Trophoblast cell (in vitro differentiated cells and primary cell): ENCODE results near the gene IGFBP5.

Source experiments
- DNase-seq, 2 donors: peaks; one replicate each; pipeline ENCODE4 v3.0.0-alpha.2; 2016
- H2AFZ ChIP-seq: 2 replicates; pipeline ENCODE4 v1.6.1; 2013; ENCODE audit warnings: low read length, moderate library complexity, mild to moderate bottlenecking; ENCODE audit not compliant: insufficient read depth, poor library complexity
- H2AK5ac ChIP-seq: 2 replicates; pipeline ENCODE4 v1.6.1; 2013; ENCODE audit warnings: mild to moderate bottlenecking, low read length
- H2BK120ac ChIP-seq: 2 replicates; pipeline ENCODE4 v1.6.1; 2013; ENCODE audit warnings: low read length, mild to moderate bottlenecking, moderate library complexity; ENCODE audit not compliant: insufficient read depth, poor library complexity
- H2BK12ac ChIP-seq: 2 replicates; pipeline ENCODE4 v1.6.1; 2013; ENCODE audit warnings: mild to moderate bottlenecking, low read length, moderate library complexity
- H2BK5ac ChIP-seq: 2 replicates; pipeline ENCODE4 v1.6.1; 2013; ENCODE audit warnings: low read length, low read depth, moderate library complexity, mild to moderate bottlenecking; ENCODE audit not compliant: poor library complexity
- H3K14ac ChIP-seq: 2 replicates; pipeline ENCODE4 v1.6.1; 2013; ENCODE audit warnings: mild to moderate bottlenecking, low read length
- H3K18ac ChIP-seq: 2 replicates; pipeline ENCODE4 v1.6.1; 2013; ENCODE audit warnings: mild to moderate bottlenecking, low read length
- H3K23ac ChIP-seq: 2 replicates; pipeline ENCODE4 v1.6.1; 2013; ENCODE audit warnings: low read length
- H3K27ac ChIP-seq: 2 replicates; pipeline ENCODE4 v1.5.1; 2013; ENCODE audit warnings: low read depth, mild to moderate bottlenecking, inconsistent platforms, low read length, moderate library complexity
- H3K27me3 ChIP-seq: 2 replicates; pipeline ENCODE4 v1.6.1; 2013; ENCODE audit warnings: inconsistent platforms, mild to moderate bottlenecking, low read length, moderate library complexity; ENCODE audit not compliant: insufficient read depth
- H3K36me3 ChIP-seq, 2 experiments: 1 replicate in 1 of 2; 2 replicates in 1 of 2; pipeline ENCODE4 v1.6.1; 2013; ENCODE audit warnings: low read length in 2 of 2, mild to moderate bottlenecking in 2 of 2, moderate library complexity in 1 of 2; ENCODE audit not compliant: insufficient read depth in 2 of 2, control insufficient read depth in 1 of 2
- H3K4ac ChIP-seq: 2 replicates; pipeline ENCODE4 v1.6.1; 2013; ENCODE audit warnings: low read depth, mild to moderate bottlenecking, low read length, moderate library complexity
- H3K4me1 ChIP-seq, 2 experiments: 1 replicate in 1 of 2; 2 replicates in 1 of 2; pipeline ENCODE4 v1.6.1; 2013; ENCODE audit warnings: low read length in 2 of 2, mild to moderate bottlenecking in 2 of 2, moderate library complexity in 1 of 2; ENCODE audit not compliant: insufficient read depth in 2 of 2, control insufficient read depth in 1 of 2
- H3K4me2 ChIP-seq: 2 replicates; pipeline ENCODE4 v1.6.1; 2013; ENCODE audit warnings: inconsistent platforms, mild to moderate bottlenecking, low read length, moderate library complexity
- H3K4me3 ChIP-seq: 2 replicates; pipeline ENCODE4 v1.5.1; 2013; ENCODE audit warnings: mild to moderate bottlenecking, low read depth, low read length, inconsistent platforms
- H3K79me1 ChIP-seq: one replicate; pipeline ENCODE4 v1.6.1; 2013; ENCODE audit warnings: low read length
- H3K79me2 ChIP-seq: 2 replicates; pipeline ENCODE4 v1.6.1; 2013; ENCODE audit warnings: low read length, mild to moderate bottlenecking; ENCODE audit not compliant: control insufficient read depth, insufficient read depth, poor library complexity
- H3K9ac ChIP-seq: 2 replicates; pipeline ENCODE4 v1.6.1; 2013; ENCODE audit warnings: mild to moderate bottlenecking, low read length
- H3K9me3 ChIP-seq: 2 replicates; pipeline ENCODE4 v1.6.1; 2013; ENCODE audit warnings: low read depth, mild to moderate bottlenecking, control low read depth, inconsistent platforms, low read length; ENCODE audit not compliant: insufficient read depth
- H4K12ac ChIP-seq: 2 replicates; pipeline ENCODE4 v1.6.1; 2013; ENCODE audit warnings: low read depth, mild to moderate bottlenecking, low read length, moderate library complexity
- H4K8ac ChIP-seq: 2 replicates; pipeline ENCODE4 v1.6.1; 2013; ENCODE audit warnings: low read depth, mild to moderate bottlenecking, low read length, moderate library complexity
- H4K91ac ChIP-seq: one replicate; pipeline ENCODE4 v1.6.1; 2013; ENCODE audit warnings: low read depth, mild to moderate bottlenecking, low read length, moderate library complexity
- WGBS: extraction: QIAGEN DNeasy Blood & Tissue Kit; methylation state at CpG from one replicate; pipeline ENCODE4 v1.1.7; 2013; ENCODE audit warnings: missing lambda C conversion rate; ENCODE audit not compliant: insufficient read length, insufficient coverage; ENCODE audit errors: extremely low coverage; 5-methylcytosine and 5-hydroxymethylcytosine counted together

The IGFBP5 gene

DNA sequence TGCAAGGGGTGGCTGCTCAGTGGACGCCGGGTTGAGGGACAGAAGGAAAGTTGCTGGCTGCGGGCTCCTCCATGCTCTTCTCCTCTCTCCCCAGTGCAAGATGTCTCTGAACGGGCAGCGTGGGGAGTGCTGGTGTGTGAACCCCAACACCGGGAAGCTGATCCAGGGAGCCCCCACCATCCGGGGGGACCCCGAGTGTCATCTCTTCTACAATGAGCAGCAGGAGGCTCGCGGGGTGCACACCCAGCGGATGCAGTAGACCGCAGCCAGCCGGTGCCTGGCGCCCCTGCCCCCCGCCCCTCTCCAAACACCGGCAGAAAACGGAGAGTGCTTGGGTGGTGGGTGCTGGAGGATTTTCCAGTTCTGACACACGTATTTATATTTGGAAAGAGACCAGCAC, 31.5 kb downstream of the IGFBP5 start:
- H3K79me2 ChIP-seq = no peaks in the 10 kb centered on the region
- WGBS = no CpG with 5 or more reads among the region's 18 CpGs
- no peak overlapping the region for H3K4me3 ChIP-seq
- H4K8ac ChIP-seq = no peak overlapping the region
- H3K23ac ChIP-seq = no peak overlapping the region
- no peak overlapping the region for H3K4ac ChIP-seq
- no peak overlapping the region for H3K9ac ChIP-seq
- peaks cover 33 to 41% of the 10 kb centered on the region in 2 experiments for H3K36me3 ChIP-seq
- H3K27me3 ChIP-seq = no peaks in the 10 kb centered on the region
- H3K14ac ChIP-seq = no peak overlapping the region
- H4K91ac ChIP-seq = no peak overlapping the region
- H3K79me1 ChIP-seq = peaks cover 5% of the 10 kb centered on the region
- no peak overlapping the region for H2BK5ac ChIP-seq
- H2AK5ac ChIP-seq = no peak overlapping the region
- no peak overlapping the region for H4K12ac ChIP-seq
- H2BK120ac ChIP-seq = no peak overlapping the region
- H3K9me3 ChIP-seq = peaks cover 2% of the 10 kb centered on the region
- no peak overlapping the region for H3K4me2 ChIP-seq
- no peak for DNase-seq
- no peak overlapping the region for H3K27ac ChIP-seq
- H2BK12ac ChIP-seq = no peak overlapping the region
- no peak overlapping the region for H2AFZ ChIP-seq
- peaks cover 15 to 25% of the 10 kb centered on the region in 2 experiments for H3K4me1 ChIP-seq
- no peak overlapping the region for H3K18ac ChIP-seq

DNA sequence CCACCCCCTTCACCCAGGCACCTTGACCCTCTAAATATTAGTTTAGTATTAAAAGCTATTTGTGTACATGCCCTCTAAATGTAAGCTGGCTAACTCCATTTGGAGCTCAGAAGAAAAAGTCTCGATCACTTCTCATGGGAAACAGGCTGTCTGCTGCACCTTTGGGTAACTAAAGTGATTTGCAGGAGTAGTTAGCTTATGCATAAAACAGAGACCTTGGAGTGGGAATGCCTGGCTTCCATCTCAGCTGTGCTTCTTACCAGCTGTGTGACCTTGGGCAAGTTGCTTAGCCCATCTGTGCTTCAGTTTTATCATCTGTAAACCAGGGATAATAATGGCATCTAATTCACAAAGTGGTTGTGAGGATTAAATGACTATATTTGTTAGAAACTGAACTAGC, 32.2 kb downstream of the IGFBP5 start:
- H3K14ac ChIP-seq = no peak overlapping the region
- no peak overlapping the region for H4K12ac ChIP-seq
- no peak overlapping the region for H2BK5ac ChIP-seq
- H3K79me1 ChIP-seq = peaks cover 5% of the 10 kb centered on the region
- H3K4me2 ChIP-seq = no peak overlapping the region
- no peaks in the 10 kb centered on the region for H3K27me3 ChIP-seq
- no peak overlapping the region for H3K27ac ChIP-seq
- H3K9ac ChIP-seq = no peak overlapping the region
- no peak overlapping the region for H2BK120ac ChIP-seq
- H3K4me3 ChIP-seq = no peak overlapping the region
- no peak for DNase-seq
- peaks cover 15 to 25% of the 10 kb centered on the region in 2 experiments for H3K4me1 ChIP-seq
- peaks cover 2% of the 10 kb centered on the region for H3K9me3 ChIP-seq
- H4K8ac ChIP-seq = no peak overlapping the region
- H2AK5ac ChIP-seq = no peak overlapping the region
- H3K36me3 ChIP-seq = peaks cover 35 to 44% of the 10 kb centered on the region in 2 experiments
- no peak overlapping the region for H2AFZ ChIP-seq
- H3K18ac ChIP-seq = no peak overlapping the region
- no CpG with 5 or more reads among the region's 1 CpG for WGBS
- H3K79me2 ChIP-seq = no peaks in the 10 kb centered on the region
- H4K91ac ChIP-seq = no peak overlapping the region
- H2BK12ac ChIP-seq = no peak overlapping the region
- no peak overlapping the region for H3K4ac ChIP-seq
- no peak overlapping the region for H3K23ac ChIP-seq

DNA sequence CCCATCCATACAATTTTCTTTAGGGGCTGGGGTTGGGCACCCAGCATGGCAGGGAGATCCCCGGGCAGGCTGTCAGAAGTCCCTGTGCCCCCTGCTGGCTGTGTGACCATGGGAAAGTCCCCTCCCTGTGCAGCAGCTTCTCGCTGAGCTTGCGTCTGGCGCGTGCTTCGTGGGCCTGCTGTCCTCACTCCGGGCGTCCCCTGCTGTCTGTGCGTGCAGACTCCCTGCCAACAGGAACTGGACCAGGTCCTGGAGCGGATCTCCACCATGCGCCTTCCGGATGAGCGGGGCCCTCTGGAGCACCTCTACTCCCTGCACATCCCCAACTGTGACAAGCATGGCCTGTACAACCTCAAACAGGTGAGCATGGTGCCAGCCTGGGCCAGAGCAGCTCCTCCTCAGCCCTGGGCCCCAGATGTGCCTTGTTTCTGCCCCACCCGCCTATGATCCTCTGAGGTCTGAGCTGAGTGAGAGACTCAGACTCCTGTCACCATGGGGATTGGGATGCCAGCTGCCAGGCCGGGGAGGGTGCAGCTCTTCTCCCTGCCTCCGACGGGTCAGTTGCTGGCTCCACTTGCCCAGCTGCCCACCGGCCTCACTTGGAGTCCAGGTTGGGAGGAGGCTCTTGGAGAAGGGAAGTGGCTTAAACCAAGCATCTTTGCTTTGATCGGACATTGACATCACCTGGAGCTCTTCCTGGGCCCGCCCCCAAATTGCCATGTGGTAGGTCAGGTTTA, 33.5 kb downstream of the IGFBP5 start:
- no peak overlapping the region for H3K4me3 ChIP-seq
- H3K79me1 ChIP-seq = peaks cover 7% of the 10 kb centered on the region
- no peaks in the 10 kb centered on the region for H3K27me3 ChIP-seq
- no peak overlapping the region for H2AK5ac ChIP-seq
- H2BK5ac ChIP-seq = no peak overlapping the region
- H3K4me2 ChIP-seq = no peak overlapping the region
- no peak overlapping the region for H3K23ac ChIP-seq
- WGBS = no CpG with 5 or more reads among the region's 20 CpGs
- H2BK12ac ChIP-seq = no peak overlapping the region
- no peak overlapping the region for H4K12ac ChIP-seq
- H2AFZ ChIP-seq = no peak overlapping the region
- H3K79me2 ChIP-seq = no peaks in the 10 kb centered on the region
- no peak overlapping the region for H3K27ac ChIP-seq
- peaks cover 21 to 31% of the 10 kb centered on the region in 2 experiments for H3K4me1 ChIP-seq
- peaks cover 2% of the 10 kb centered on the region for H3K9me3 ChIP-seq
- H4K8ac ChIP-seq = no peak overlapping the region
- no peak overlapping the region for H4K91ac ChIP-seq
- H2BK120ac ChIP-seq = no peak overlapping the region
- H3K18ac ChIP-seq = no peak overlapping the region
- no peak overlapping the region for H3K9ac ChIP-seq
- H3K36me3 ChIP-seq = peaks cover 40 to 46% of the 10 kb centered on the region in 2 experiments
- H3K4ac ChIP-seq = no peak overlapping the region
- peak in 1 of 2 donors; percentile 16 for DNase-seq
- no peak overlapping the region for H3K14ac ChIP-seq

DNA sequence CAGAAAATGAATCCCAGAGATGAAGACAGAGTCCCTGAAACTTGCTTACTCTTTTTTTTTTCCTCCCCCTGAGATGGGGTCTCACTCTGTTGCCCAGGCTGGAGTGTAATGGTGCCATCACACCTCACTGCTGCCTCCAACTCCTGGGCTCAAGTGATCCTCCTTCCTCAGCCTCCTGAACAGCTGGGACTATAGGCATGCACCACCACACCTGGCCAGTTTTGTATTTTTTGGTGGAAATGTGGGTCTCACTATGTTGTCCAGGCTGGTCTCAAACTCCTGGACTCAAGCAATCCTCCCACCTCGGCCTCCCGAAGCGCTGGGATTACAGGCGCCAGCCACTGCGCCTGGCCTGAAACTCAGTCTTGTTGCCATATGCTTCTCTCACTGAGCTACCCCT, 34.3 kb downstream of the IGFBP5 start:
- WGBS = no CpG with 5 or more reads among the region's 5 CpGs
- Histone ChIP-seq H2BK5ac (no peak overlapping the region), H2BK120ac (no peak overlapping the region)

More for the DNA sequence above, 34.3 kb downstream of the IGFBP5 start:
- Histone ChIP-seq H3K27ac (no peak overlapping the region), H3K36me3 (peaks cover 47 to 53% of the 10 kb centered on the region in 2 experiments), H4K91ac (no peak overlapping the region), H3K79me2 (no peaks in the 10 kb centered on the region), H2AK5ac (no peak overlapping the region), H3K18ac (no peak overlapping the region), H3K27me3 (no peaks in the 10 kb centered on the region), H3K4me1 (peaks cover 17 to 26% of the 10 kb centered on the region in 2 experiments), H2BK12ac (no peak overlapping the region), H3K79me1 (peaks cover 5% of the 10 kb centered on the region), H3K23ac (no peak overlapping the region), H3K9ac (no peak overlapping the region), H3K4me2 (no peak overlapping the region), H4K8ac (no peak overlapping the region), H3K14ac (no peak overlapping the region), H3K4ac (no peak overlapping the region), H4K12ac (no peak overlapping the region), H2AFZ (no peak overlapping the region), H3K4me3 (no peak overlapping the region), H3K9me3 (peaks cover 2% of the 10 kb centered on the region)
- no peak for DNase-seq
